Uterus (tissue), 4 donors: ENCODE data around the gene CDC26. TPM values are rescaled to one million over a fixed set of nuclear protein-coding genes. Genes with fewer than 3 reads are reported as not detected.

Experiments
- DNase-seq, 2 donors: peaks; one replicate each; pipeline ENCODE4 v3.0.0-alpha.2; 2019 to 2020
- H3K27ac ChIP-seq, 2 donors: fragments of 200-600 bp; sonication (generic); 1 replicate in 1 of 2; 2 replicates in 1 of 2; pipeline ENCODE4 v1.5.1; 2016 to 2018
- H3K27me3 ChIP-seq, 2 donors: fragments of 200-600 bp; sonication (generic); one replicate each; pipeline ENCODE4 v1.5.1; 2018 to 2019; ENCODE audit warnings: control low read depth in 1 of 2
- H3K36me3 ChIP-seq, 2 donors: fragments of 200-600 bp; sonication (generic); one replicate each; pipeline ENCODE4 v1.5.1; 2019; ENCODE audit warnings: control low read depth in 1 of 2
- H3K4me1 ChIP-seq, 2 donors: fragments of 200-600 bp; sonication (generic); one replicate each; pipeline ENCODE4 v1.5.1; 2018 to 2019; ENCODE audit warnings: control low read depth in 1 of 2
- H3K4me3 ChIP-seq, 2 donors: fragments of 200-600 bp; sonication (generic); 1 replicate in 1 of 2; 2 replicates in 1 of 2; pipeline ENCODE4 v1.5.1; 2018 to 2019; ENCODE audit warnings: mild to moderate bottlenecking in 1 of 2
- H3K9me3 ChIP-seq, 2 donors: fragments of 200-600 bp; sonication (generic); one replicate each; pipeline ENCODE4 v1.5.1; 2019; ENCODE audit warnings: control low read depth in 1 of 2
- CTCF ChIP-seq, 4 experiments: fragments of 200-600 bp in 2 of 4; fragments of 450-650 bp in 2 of 4; sonication (generic) in 2 of 4; IDR thresholded peaks; one replicate each; pipeline ENCODE4 v1.5.1; 2016 to 2019; ENCODE audit warnings: antibody characterized with exemption in 4 of 4, mild to moderate bottlenecking in 2 of 4, moderate library complexity in 1 of 4
- POLR2A ChIP-seq, 2 donors: fragments of 450-650 bp; IDR thresholded peaks; one replicate each; pipeline ENCODE4 v1.6.1; 2016; ENCODE audit warnings: antibody characterized with exemption in 2 of 2, mild to moderate bottlenecking in 1 of 2, moderate library complexity in 1 of 2
- intact Hi-C: fragments of 100-400 bp; cut with DNase I; formaldehyde crosslinking; loops from one replicate; pipeline ENCODE4 v1.15.1; 2023; ENCODE audit warnings: low total_unique reads
- total RNA-seq, 4 donors: library from RNA; depleted of rRNA in 3 of 4; stranded (reverse); fragments of >200 nt in 3 of 4; gene quantifications; one replicate each; pipeline versions ENCODE4 v1.1.0 to v1.2.4, GENCODE V29; 2014 to 2023
- donor health status: DM: yes; HTN: yes; CAD: no.

Gene CDC26
- total RNA-seq, 4 donors from 2014 or later, result 16.9 to 30.9 (median 26.3) TPM

- DNase-seq, result no peak
- no peaks in the 10 kb centered on the region for H3K27me3 ChIP-seq
- TF ChIP-seq POLR2A (IDR thresholded peaks at IDR 0.05) (no peak), CTCF (IDR thresholded peaks at IDR 0.05) (no peak)
- H3K4me3 ChIP-seq, result no peak overlapping the region
- H3K27ac ChIP-seq, result no peak overlapping the region
- no peaks in the 10 kb centered on the region for H3K4me1 ChIP-seq
- no peaks in the 10 kb centered on the region for H3K9me3 ChIP-seq
- intact Hi-C loops, result no loop called here
- no peaks in the 10 kb centered on the region for H3K36me3 ChIP-seq
Observed at GRCh38 chr9:113316030-113316429, 40.7 kb upstream of the CDC26 start.

- Histone ChIP-seq H3K4me1 (no peaks in the 10 kb centered on the region), H3K4me3 (no peak overlapping the region), H3K9me3 (no peaks in the 10 kb centered on the region), H3K27me3 (no peaks in the 10 kb centered on the region), H3K36me3 (no peaks in the 10 kb centered on the region), H3K27ac (no peak overlapping the region)
- TF ChIP-seq POLR2A (IDR thresholded peaks at IDR 0.05) (no peak), CTCF (IDR thresholded peaks at IDR 0.05) (no peak)
- DNase-seq, result no peak
- intact Hi-C loops, result no loop called here
Observed at GRCh38 chr9:113315231-113315630, 39.9 kb upstream of the CDC26 start.

- intact Hi-C loops, result no loop called here
- Histone ChIP-seq H3K27ac (no peak overlapping the region), H3K4me3 (no peak overlapping the region), H3K36me3 (no peaks in the 10 kb centered on the region), H3K27me3 (no peaks in the 10 kb centered on the region), H3K4me1 (no peaks in the 10 kb centered on the region), H3K9me3 (no peaks in the 10 kb centered on the region)
- DNase-seq, result no peak
- no peak for TF ChIP-seq CTCF (IDR thresholded peaks at IDR 0.05)
- no peak for TF ChIP-seq POLR2A (IDR thresholded peaks at IDR 0.05)
Observed at GRCh38 chr9:113313261-113313660, 37.9 kb upstream of the CDC26 start.

DNA sequence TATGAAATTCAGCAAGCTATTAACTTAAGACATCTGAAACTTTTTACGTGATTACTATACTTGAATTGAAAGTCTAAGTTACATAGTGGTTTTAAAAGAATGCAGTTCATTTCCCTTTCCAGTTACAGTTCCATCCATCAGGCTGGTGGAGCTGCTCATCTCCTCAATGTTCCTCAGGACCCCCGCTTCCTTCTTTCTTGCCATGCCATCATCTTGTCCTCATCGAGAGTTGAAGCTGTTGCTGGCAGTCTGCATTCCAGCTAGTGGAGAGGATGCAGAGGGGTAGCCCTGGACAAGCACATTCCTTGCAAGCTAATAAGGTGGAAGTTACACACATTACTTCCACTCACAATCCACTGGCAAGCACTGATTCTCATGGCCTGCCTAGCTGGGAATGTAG, 36.6 kb upstream of the CDC26 start:
- Histone ChIP-seq H3K27ac (no peak overlapping the region), H3K4me3 (no peak overlapping the region), H3K27me3 (no peaks in the 10 kb centered on the region), H3K36me3 (no peaks in the 10 kb centered on the region), H3K9me3 (no peaks in the 10 kb centered on the region), H3K4me1 (no peaks in the 10 kb centered on the region)
- no peak for TF ChIP-seq POLR2A (IDR thresholded peaks at IDR 0.05)
- TF ChIP-seq CTCF (IDR thresholded peaks at IDR 0.05), result no peak
- intact Hi-C loops, result no loop called here
- DNase-seq, result no peak

GRCh38 chr9:113310538-113310937, 35.2 kb upstream of the CDC26 start:
- H3K9me3 ChIP-seq, result no peaks in the 10 kb centered on the region
- intact Hi-C loops, result no loop called here
- no peak for DNase-seq
- no peaks in the 10 kb centered on the region for H3K4me1 ChIP-seq
- TF ChIP-seq CTCF (IDR thresholded peaks at IDR 0.05), result no peak
- TF ChIP-seq POLR2A (IDR thresholded peaks at IDR 0.05), result no peak
- H3K27me3 ChIP-seq, result no peaks in the 10 kb centered on the region
- no peaks in the 10 kb centered on the region for H3K36me3 ChIP-seq
- no peak overlapping the region for H3K4me3 ChIP-seq
- H3K27ac ChIP-seq, result no peak overlapping the region
